Spleen (tissue), 7 donors: ENCODE measurements around the gene PIPOX.

Experiments
- CTCF ChIP-seq, 11 experiments: fragments of 200-600 bp in 7 of 11; fragments of 450-650 bp in 4 of 11; sonication (generic) in 4 of 11; IDR thresholded peaks in 8 of 11; conservative IDR thresholded peaks in 3 of 11; 1 replicate in 7 of 11; 2 replicates in 4 of 11; pipeline versions ENCODE4 v1.4.0 to v1.8.0; 2016 to 2021; ENCODE audit warnings: antibody characterized with exemption in 11 of 11, inconsistent platforms in 4 of 11, mild to moderate bottlenecking in 1 of 11
- POLR2A ChIP-seq, 3 donors: fragments of 450-650 bp; IDR thresholded peaks; one replicate each; pipeline ENCODE4 v1.5.1; 2017; ENCODE audit warnings: antibody characterized with exemption in 3 of 3, mild to moderate bottlenecking in 1 of 3
- POLR2AphosphoS5 ChIP-seq, 3 donors: sonication (generic); formaldehyde crosslinking; IDR thresholded peaks; one replicate each; pipeline ENCODE4 v1.5.1; 2017; ENCODE audit warnings: antibody characterized with exemption in 3 of 3
- donor health status: DM: no; HTN: no; CAD: no; lungs with moderate emphysema.
- donor health status: DM: no; HTN: no; CAD: no.
- donor health status: DM: no; HTN: no; CAD: no.

DNA sequence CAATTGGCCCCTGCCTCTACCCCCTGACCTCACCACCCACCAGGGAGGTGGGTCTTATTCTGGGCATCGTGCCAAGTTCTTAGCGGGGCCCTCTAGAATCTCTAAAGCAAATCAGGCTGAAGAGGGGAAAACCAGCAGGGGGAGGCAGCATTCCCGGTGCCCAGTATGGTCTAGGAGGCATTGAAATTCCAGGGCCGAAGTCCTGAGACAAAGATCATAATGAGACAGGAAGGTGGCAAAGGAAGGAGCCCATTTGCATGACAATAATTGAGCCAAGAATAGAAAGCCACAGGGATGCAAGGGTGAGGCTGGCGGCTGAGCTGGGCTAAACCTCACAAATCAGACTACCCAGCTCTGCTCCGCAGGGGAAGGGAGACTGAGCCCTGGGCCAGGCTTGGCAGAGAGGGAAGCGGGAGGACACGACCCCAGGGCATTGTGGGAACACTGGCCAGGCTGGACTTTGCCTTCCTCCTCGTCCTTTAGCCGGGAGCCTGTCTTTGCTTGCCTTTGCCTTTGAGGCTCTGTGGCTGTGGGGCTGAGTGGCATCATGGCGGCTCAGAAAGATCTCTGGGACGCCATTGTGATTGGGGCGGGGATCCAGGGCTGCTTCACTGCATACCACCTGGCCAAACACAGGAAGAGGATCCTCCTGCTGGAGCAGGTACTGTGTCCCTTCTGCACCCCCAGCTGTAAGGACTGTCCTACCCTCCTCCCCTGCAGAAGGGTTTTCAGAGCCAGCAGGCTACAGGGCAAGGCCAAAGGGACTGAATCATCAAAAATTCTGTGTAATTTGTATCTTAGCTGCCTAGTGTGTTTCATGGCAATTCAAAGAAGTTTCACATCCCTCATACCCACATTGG lies at the start of gene PIPOX:
- TF ChIP-seq CTCF (IDR thresholded peaks at IDR 0.05 in 8 of 11, conservative IDR thresholded peaks at IDR 0.05 in 3 of 11) (peak in 1 of 11 experiments; percentile 18), POLR2AphosphoS5 (IDR thresholded peaks at IDR 0.05) (peak; percentile 26 to 29 (median 26)), POLR2A (IDR thresholded peaks at IDR 0.05) (no peak)
